AML-193 (cell line): ENCODE data around the gene HES5.
A peak's percentile ranks its signal among the peaks of the same experiment; 100 is the strongest.

ENCODE experiments used
- DNase-seq, 2 experiments: peaks; one replicate each; lab custom pipeline; 2025; lab: John Stamatoyannopoulos, UW

Gene HES5

GRCh38 chr1:2546515-2547209 is 16.6 kb upstream of the HES5 start:
- DNase-seq = peak; percentile 85 to 89

DNA sequence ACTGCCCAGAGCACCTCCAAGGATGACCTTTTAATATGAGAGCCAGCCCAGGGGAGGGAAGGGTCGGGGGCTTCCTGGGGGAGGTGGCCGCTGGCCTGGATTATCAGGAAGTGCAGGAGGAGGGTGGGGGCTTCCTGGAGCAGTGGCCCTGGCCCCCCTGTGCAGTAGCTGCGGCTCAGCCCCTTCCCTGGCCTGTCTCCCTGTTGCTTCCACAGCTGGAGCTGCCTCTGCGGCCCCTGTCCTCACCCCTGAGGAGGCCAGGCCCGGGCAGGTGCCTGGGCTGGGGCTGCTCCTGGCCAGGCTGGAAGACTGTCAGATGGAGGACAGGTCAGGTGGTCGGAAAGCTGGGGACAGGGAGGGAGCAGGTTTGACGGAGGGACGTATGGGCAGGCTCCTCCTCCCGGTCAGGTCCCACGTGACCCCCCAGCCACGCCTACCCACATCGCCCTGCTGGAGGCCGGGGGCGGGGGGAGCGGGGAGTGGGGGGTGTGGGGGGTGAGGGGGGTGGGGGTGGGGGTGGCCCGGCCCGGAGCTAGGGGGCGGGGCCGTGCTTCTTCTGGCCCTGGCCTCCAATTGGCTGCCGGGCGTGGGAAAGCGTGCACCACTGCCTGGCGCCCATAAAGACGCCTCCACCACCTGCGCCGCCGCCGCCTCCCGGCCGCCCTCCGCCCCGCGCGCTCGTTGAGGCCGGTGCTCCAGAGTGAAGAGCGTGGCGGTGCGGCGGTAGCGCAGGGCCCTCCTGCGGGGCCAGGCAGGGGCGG is 15.9 kb upstream of the HES5 start:
- DNase-seq = peak; percentile 80 to 83

- no peak for DNase-seq
Observed at GRCh38 chr1:2544875-2545640, 15.0 kb upstream of the HES5 start.

DNA sequence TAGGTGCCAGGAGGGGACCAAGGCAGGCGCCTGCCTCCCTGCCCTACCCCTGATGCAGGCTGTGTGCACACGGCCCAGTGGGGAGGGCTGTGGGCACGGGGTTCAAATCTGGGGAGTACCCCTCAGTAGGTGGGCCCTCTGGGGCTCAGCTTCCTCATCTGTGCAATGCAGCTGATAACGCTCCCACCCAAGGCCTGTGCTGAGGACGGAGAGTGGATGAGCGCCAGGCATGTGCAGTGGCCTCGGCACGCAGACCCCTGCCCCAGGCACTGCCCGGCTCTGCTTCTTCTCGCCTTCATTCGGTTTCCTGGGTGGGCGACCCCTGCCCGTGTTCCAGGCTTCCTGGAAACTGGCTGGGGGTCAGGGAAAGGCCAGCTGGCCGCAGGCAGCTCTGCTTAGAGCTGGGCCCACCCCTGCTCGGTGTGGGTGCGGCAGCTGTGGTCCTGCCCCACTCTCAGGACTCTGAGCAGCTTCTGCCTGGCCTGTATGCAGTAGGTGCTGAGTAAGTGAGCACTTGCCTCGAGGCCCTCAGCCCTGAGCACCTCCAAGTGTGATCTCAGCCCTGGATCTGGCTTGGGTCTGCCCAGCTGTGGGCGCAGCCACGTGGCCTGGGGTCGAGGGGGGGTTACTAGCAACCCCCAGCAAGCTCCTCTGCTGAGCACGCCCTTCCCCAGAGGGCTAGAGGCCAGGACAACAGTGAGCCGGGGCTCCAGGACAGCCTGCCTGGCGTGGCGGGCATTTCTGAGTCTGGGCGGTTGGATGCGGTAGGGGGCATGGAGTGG is 14.2 kb upstream of the HES5 start:
- DNase-seq = no peak

- DNase-seq = no peak
Observed at GRCh38 chr1:2543543-2544092, 13.6 kb upstream of the HES5 start.

DNA sequence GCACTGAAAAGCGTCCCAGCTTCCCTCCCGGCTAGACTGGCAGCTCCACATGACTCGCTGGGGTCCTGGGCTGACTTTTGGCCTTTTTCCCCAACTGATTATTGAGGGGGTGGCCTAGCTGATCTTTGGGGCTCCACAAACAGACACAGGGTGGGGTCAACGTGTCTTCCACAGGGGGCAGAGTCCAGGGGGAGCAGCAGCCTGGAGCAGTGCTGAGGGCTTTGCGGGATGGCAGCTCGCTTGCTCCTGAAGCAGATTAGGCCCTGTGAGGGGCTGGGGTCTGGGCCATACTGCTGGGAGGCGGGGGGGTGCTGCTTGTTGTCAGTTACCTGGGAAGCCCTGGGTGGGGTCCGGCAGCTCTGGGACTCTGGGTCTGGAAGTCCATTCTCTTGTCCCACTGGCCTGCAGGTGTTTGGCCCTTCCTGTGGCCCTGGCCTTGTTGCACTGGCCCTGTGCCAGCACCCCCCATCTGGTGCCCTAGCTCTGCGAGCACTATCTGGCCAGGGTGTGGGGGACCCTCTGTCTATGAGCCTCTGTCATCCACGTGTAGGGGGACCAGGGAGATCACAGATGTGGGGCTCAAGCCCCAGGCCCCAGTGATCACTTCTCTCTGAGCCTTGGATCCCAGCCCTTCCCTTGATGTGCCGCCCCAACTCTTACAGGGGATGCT is 12.3 kb upstream of the HES5 start:
- no peak for DNase-seq

DNA sequence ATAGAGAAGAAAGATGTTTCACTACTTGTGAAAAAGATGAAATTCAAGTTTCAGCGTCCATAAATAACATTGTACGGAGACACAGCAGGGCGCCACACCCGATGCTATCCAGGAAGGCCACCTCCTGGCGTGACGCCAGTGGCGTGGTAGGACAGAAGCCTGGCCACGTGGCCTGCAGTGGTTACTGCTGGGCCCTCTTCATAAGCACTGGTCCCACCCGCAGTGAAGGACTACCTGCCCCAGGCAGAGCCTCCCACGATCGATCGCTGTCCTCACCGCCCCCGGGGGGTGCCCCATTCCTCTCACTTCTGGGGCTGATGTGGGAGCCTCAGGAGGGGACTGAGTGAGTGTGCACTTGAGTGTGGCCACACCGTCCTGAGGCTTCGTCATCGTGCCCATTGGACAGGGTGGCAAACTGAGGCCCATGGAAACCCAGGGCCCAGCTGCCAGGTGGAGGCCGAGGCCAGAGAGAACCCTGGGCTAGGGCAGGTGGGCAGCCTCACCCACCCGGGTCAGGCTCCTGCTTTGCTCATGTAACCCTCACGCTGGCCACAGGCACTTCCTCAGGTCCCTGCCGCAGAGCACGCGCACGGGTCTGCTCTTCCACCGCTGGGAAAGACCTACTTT is 11.7 kb upstream of the HES5 start:
- DNase-seq = no peak

GRCh38 chr1:2540816-2541492 is 10.9 kb upstream of the HES5 start:
- DNase-seq = no peak

DNA sequence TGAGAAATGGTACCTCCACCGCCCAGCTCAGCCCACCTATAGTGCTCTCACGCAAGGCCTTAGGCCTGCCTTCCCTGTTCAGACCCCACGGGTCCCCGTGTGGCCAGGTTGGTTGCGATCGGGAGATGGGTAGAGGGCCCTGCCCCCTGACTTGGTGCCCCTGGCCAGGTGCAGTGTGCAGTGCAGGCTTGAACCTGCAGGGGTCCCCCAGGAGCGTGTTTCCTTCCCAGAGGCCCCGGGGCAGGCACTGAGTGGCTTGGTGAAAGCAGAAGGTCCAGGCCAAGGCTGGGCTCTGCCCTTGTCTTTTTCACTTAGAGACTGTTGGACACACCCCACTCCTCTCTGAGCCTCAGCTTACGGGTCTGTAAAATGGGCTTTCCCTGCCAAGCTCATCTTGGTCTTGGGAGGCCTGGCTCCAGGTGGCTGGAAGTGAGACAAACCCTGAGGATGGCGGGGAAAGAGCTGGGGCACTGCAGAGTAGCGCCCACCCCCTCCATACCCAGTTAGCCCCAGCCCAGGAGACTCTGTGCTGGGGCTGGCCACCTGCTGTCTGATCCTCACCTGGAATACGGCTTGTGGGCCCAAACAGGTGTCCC is 9.3 kb upstream of the HES5 start:
- DNase-seq = peak in 1 of 2 experiments; percentile 15

DNA sequence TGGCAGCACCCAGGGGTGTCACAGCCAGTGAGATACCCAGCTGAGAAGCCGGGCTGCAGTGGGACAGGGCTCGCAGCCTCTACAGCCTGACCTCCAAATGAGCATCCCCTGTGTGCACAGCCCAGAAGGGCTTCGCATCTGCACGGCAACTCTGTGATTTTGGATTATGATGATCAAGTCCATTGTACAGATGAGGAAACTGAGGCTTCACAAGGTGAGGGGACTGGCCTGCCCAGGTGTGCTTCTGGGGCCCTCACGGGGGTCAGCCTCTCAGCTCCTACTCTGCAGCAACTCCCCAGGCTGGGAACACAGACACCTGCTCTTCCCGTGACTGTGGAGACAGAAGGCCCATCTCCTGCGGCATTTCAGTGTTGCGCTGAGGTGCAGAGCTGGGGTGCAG is 8.8 kb upstream of the HES5 start:
- DNase-seq = no peak

DNA sequence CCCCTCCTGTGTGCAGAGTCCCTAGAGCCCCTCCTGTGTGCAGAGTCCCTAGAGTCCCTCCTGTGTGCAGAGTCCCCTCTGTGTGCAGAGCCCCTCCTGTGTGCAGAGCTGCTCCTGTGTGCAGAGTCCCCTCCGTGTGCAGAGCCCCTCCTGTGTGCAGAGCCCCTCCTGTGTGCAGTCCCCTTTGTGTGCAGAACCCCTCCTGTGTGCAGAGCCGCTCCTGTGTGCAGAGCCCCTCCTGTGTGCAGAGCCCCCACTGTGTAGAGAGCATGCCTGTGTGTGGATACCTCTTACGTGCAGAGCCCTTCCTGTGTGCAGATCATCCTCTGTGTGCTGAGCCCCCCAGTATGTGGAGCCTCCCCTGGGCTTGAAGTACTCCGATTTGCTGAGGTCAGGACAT is 8.3 kb upstream of the HES5 start:
- no peak for DNase-seq

DNA sequence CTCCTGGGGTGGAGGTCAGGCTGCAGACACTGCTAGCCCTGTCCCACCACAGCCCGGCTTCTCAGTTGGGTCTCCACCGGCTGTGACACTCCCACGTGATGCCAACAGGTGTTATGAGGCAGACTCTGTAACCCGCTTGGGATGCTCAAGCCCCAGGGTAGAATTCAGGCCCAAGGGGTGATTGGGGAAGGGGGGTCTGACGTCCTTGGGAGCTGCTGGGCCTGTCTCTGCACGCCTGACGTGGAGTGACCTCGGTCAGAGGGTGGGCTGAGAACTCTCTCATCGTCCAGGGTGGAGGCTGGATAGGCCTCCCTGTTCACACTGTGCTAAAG is 7.7 kb upstream of the HES5 start:
- DNase-seq = no peak

- DNase-seq = no peak
Observed at GRCh38 chr1:2535981-2536380, 5.9 kb upstream of the HES5 start.

GRCh38 chr1:2535455-2535854 is 5.4 kb upstream of the HES5 start:
- no peak for DNase-seq

GRCh38 chr1:2534687-2535441 is 4.8 kb upstream of the HES5 start:
- DNase-seq = no peak

- no peak for DNase-seq
Observed at GRCh38 chr1:2534315-2534686, 4.2 kb upstream of the HES5 start.

GRCh38 chr1:2533365-2533764 is 3.3 kb upstream of the HES5 start:
- DNase-seq = no peak

- no peak for DNase-seq
Observed at GRCh38 chr1:2532485-2533160, 2.6 kb upstream of the HES5 start.
